K562 (cell line): ENCODE data around the gene CERS6. TPM values are rescaled to one million over a fixed set of nuclear protein-coding genes. Genes with fewer than 3 reads are reported as not detected.

ENCODE experiments used
- ADNP ChIP-seq: fragments of 200-800 bp; sonication (Bioruptor generic); IDR thresholded peaks from 2 replicates; pipeline ENCODE4 v1.6.1; 2016; ENCODE audit warnings: missing genetic modification characterization, missing compliant biosample characterization
- ATF1 ChIP-seq, 2 experiments: fragments of 450-650 bp in 1 of 2; IDR thresholded peaks; 2 replicates each; pipeline ENCODE4 v1.6.1; 2016; ENCODE audit warnings: missing compliant biosample characterization in 1 of 2, missing genetic modification characterization in 1 of 2
- BDP1 ChIP-seq: IDR thresholded peaks from 3 replicates; pipeline ENCODE4 v1.6.1; 2011; ENCODE audit not compliant: insufficient read length, insufficient read depth
- CAMTA2 ChIP-seq: fragments of 250-450 bp; sonication (Bioruptor Pico); conservative IDR thresholded peaks from 2 replicates; pipeline ENCODE4 v1.5.1; 2022
- CHD2 ChIP-seq: IDR thresholded peaks from 2 replicates; pipeline ENCODE4 v1.6.1; 2011; ENCODE audit warnings: low read depth, low read length
- CXXC5 ChIP-seq: fragments of 250-450 bp; sonication (Bioruptor Pico); IDR thresholded peaks from 2 replicates; pipeline ENCODE4 v1.8.0; 2022; ENCODE audit warnings: inconsistent platforms, mild to moderate bottlenecking, moderate library complexity
- DPF2 ChIP-seq: fragments of 450-650 bp; IDR thresholded peaks from 2 replicates; pipeline ENCODE4 v1.6.1; 2016
- E2F8 ChIP-seq: fragments of 450-650 bp; IDR thresholded peaks from 2 replicates; pipeline ENCODE4 v1.7.1; 2018; ENCODE audit warnings: mild to moderate bottlenecking, low read depth; ENCODE audit not compliant: partially characterized antibody
- FIP1L1 ChIP-seq: fragments of 200-400 bp; formaldehyde crosslinking; IDR thresholded peaks from 2 replicates; pipeline ENCODE4 v1.6.1; 2018; ENCODE audit warnings: mild to moderate bottlenecking, low read depth, low read length; ENCODE audit not compliant: poor library complexity, severe bottlenecking
- HNRNPL ChIP-seq: fragments of 200-400 bp; formaldehyde crosslinking; IDR thresholded peaks from 2 replicates; pipeline ENCODE4 v1.6.1; 2017; ENCODE audit warnings: low read depth, mild to moderate bottlenecking, low read length
- L3MBTL2 ChIP-seq: fragments of 450-650 bp; IDR thresholded peaks from 2 replicates; pipeline ENCODE4 v1.6.1; 2016; ENCODE audit warnings: mild to moderate bottlenecking, moderate library complexity
- LCOR ChIP-seq: sonication (generic); formaldehyde crosslinking; IDR thresholded peaks from 2 replicates; pipeline ENCODE4 v1.8.0; 2022; ENCODE audit warnings: mild to moderate bottlenecking, missing genetic modification reagents
- MLX ChIP-seq, 2 experiments: fragments of 450-650 bp in 1 of 2; sonication (generic) in 1 of 2; formaldehyde crosslinking; conservative IDR thresholded peaks; 2 replicates each; pipeline versions ENCODE4 v1.4.0 to v1.8.1; 2020 to 2022; ENCODE audit warnings: mild to moderate bottlenecking in 1 of 2, missing genetic modification reagents in 1 of 2
- NCOR1 ChIP-seq: fragments of 450-650 bp; IDR thresholded peaks from 2 replicates; pipeline ENCODE4 v1.6.1; 2016; ENCODE audit warnings: mild to moderate bottlenecking, moderate library complexity
- NFIC ChIP-seq: fragments of 450-650 bp; IDR thresholded peaks from 2 replicates; pipeline ENCODE4 v1.6.1; 2017; ENCODE audit warnings: mild to moderate bottlenecking, inconsistent platforms
- POLR2G ChIP-seq: fragments of 200-400 bp; formaldehyde crosslinking; IDR thresholded peaks from 2 replicates; pipeline ENCODE4 v1.6.1; 2017; ENCODE audit warnings: low read depth, mild to moderate bottlenecking, antibody characterized with exemption, low read length, moderate library complexity
- RBM22 ChIP-seq: fragments of 200-400 bp; formaldehyde crosslinking; IDR thresholded peaks from 2 replicates; pipeline ENCODE4 v1.6.1; 2018; ENCODE audit warnings: low read length, low read depth; ENCODE audit not compliant: poor library complexity, severe bottlenecking
- RBM25 ChIP-seq: fragments of 200-400 bp; formaldehyde crosslinking; IDR thresholded peaks from 2 replicates; pipeline ENCODE4 v1.6.1; 2018; ENCODE audit warnings: low read length, low read depth, moderate library complexity; ENCODE audit not compliant: severe bottlenecking
- RNF2 ChIP-seq: sonication (generic); IDR thresholded peaks from 2 replicates; pipeline ENCODE4 v1.6.1; 2016
- SMARCA5 ChIP-seq: fragments of 450-650 bp; IDR thresholded peaks from 2 replicates; pipeline ENCODE4 v1.6.1; 2016
- TEAD2 ChIP-seq: fragments of 450-650 bp; IDR thresholded peaks from 2 replicates; pipeline ENCODE4 v1.6.1; 2016; ENCODE audit warnings: missing genetic modification characterization, control low read depth, missing compliant biosample characterization
- ZFX ChIP-seq: sonication (generic); formaldehyde crosslinking; IDR thresholded peaks from 2 replicates; pipeline ENCODE4 v1.8.0; 2022; ENCODE audit warnings: mild to moderate bottlenecking, missing genetic modification reagents, moderate library complexity
- ZNF277 ChIP-seq: fragments of 250-450 bp; sonication (Bioruptor Pico); IDR thresholded peaks from 2 replicates; pipeline ENCODE4 v1.8.0; 2022; ENCODE audit warnings: inconsistent platforms, mild to moderate bottlenecking, moderate library complexity, borderline replicate concordance
- ZNF57 ChIP-seq: fragments of 450-650 bp; formaldehyde crosslinking; IDR thresholded peaks from 2 replicates; pipeline ENCODE4 v1.4.0; 2020; ENCODE audit warnings: mild to moderate bottlenecking, moderate library complexity
- ZNF583 ChIP-seq: fragments of 250-450 bp; sonication (Bioruptor Pico); IDR thresholded peaks from 2 replicates; pipeline ENCODE4 v1.4.0; 2020
- polyA plus RNA-seq, 8 experiments: library from polyadenylated mRNA; depleted of rRNA in 4 of 8; stranded (reverse) in 5 of 8; unstranded in 3 of 8; fragments of >200 nt; fragmentation: Nextera tagmentation in 2 of 8; fragmentation: Illumina TruSeq in 1 of 8; extraction: Ambion mirVana in 2 of 8; extraction: Trizol in 1 of 8; gene quantifications; 2 replicates each; pipeline versions ENCODE4 v1.2.1 to v1.2.3, GENCODE V29; 2011 to 2014; ENCODE audit warnings: inconsistent platforms in 1 of 8, missing spikeins in 1 of 8
- total RNA-seq, 7 experiments: library from RNA; depleted of rRNA in 6 of 7; stranded (reverse); fragments of >200 nt in 6 of 7; fragmentation: Illumina TruSeq in 2 of 7; extraction: Trizol in 2 of 7; gene quantifications; 2 replicates each; pipeline versions ENCODE4 v1.2.1 to v1.2.3, GENCODE V29; 2011 to 2021; ENCODE audit warnings: low replicate concordance in 1 of 7
- TF ChIP-seq, protein P1 (sequence below): fragments of 450-650 bp; IDR thresholded peaks from 2 replicates; pipeline ENCODE4 v1.6.1; 2016

Gene CERS6
- total and polyA plus RNA-seq, 9 of the 15 experiments (the other 6 are each of a cell fraction or from before 2014, with no cell fraction given), result 1.6 to 13.6 (median 11.4) TPM

GRCh38 chr2:168529900-168530561 lies 74.0 kb downstream of the CERS6 start (continued):
- TF ChIP-seq POLR2G, result no peak
- no peak for TF ChIP-seq ADNP (tag)
- no peak for TF ChIP-seq ZNF57 (CRISPR knock-in tag)
- TF ChIP-seq NFIC, result no peak
- TF ChIP-seq BDP1, result no peak
- TF ChIP-seq HNRNPL, result no peak
- TF ChIP-seq RNF2, result peak; percentile 43; the same call in 1 of the 2 replicates
- 0 out of 2 replicates have a peak, but pooled peaks have one; percentile 7 for TF ChIP-seq ZFX (CRISPR knock-in tag)
- TF ChIP-seq SMARCA5, result no peak
- no peak for TF ChIP-seq LCOR (CRISPR knock-in tag)
- TF ChIP-seq, protein P1, sequence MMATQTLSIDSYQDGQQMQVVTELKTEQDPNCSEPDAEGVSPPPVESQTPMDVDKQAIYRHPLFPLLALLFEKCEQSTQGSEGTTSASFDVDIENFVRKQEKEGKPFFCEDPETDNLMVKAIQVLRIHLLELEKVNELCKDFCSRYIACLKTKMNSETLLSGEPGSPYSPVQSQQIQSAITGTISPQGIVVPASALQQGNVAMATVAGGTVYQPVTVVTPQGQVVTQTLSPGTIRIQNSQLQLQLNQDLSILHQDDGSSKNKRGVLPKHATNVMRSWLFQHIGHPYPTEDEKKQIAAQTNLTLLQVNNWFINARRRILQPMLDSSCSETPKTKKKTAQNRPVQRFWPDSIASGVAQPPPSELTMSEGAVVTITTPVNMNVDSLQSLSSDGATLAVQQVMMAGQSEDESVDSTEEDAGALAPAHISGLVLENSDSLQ, result peak; percentile 31
- TF ChIP-seq NCOR1, result no peak
- peak; percentile 28; the same call in 1 of the 2 replicates for TF ChIP-seq CXXC5 (CRISPR knock-in tag)
- TF ChIP-seq ZNF277, result no peak
- TF ChIP-seq CHD2, result no peak
- 0 out of 2 replicates have a peak, but pooled peaks have one; percentile 20 for TF ChIP-seq DPF2
- TF ChIP-seq RBM25, result no peak
- no peak for TF ChIP-seq ATF1 (CRISPR knock-in tag; IDR thresholded peaks at IDR 0.05)
- TF ChIP-seq ATF1 (tag; IDR thresholded peaks at IDR 0.05), result 0 out of 2 replicates have a peak, but pooled peaks have one; percentile 14
- TF ChIP-seq TEAD2 (tag), result no peak
- TF ChIP-seq FIP1L1, result no peak
- TF ChIP-seq L3MBTL2, result peak; percentile 50
- no peak for TF ChIP-seq RBM22
- TF ChIP-seq ZNF583 (CRISPR knock-in tag), result no peak
- no peak for TF ChIP-seq MLX (CRISPR knock-in tag; conservative IDR thresholded peaks at IDR 0.05)
- TF ChIP-seq E2F8, result no peak
- no peak for TF ChIP-seq CAMTA2
